Type B pancreatic cell (in vitro differentiated cells): ENCODE results near the gene TMEM108. TPM values are rescaled to one million over a fixed set of nuclear protein-coding genes. Genes with fewer than 3 reads are reported as not detected.

Experiments used
- DNase-seq: peaks from one replicate; pipeline ENCODE4 v3.0.0; 2021; ENCODE audit warnings: mixed read lengths; ENCODE audit not compliant: unreplicated experiment; ENCODE audit errors: extremely low spot score
- H3K27ac Mint-ChIP-seq: 2 replicates; pipeline ENCODE4 v1.8.0; 2021; ENCODE audit warnings: mild to moderate bottlenecking, mixed read lengths
- H3K27me3 Mint-ChIP-seq: 2 replicates; pipeline ENCODE4 v1.8.0; 2021; ENCODE audit warnings: mixed read lengths
- H3K36me3 Mint-ChIP-seq: 2 replicates; pipeline ENCODE4 v1.8.0; 2021; ENCODE audit warnings: mixed read lengths
- H3K4me1 Mint-ChIP-seq: one replicate; pipeline ENCODE4 v1.8.0; 2021; ENCODE audit warnings: mixed read lengths; ENCODE audit not compliant: unreplicated experiment
- H3K4me3 Mint-ChIP-seq: 2 replicates; pipeline ENCODE4 v1.8.0; 2021; ENCODE audit warnings: mild to moderate bottlenecking, mixed read lengths
- H3K9me3 Mint-ChIP-seq: 2 replicates; pipeline ENCODE4 v1.8.0; 2021; ENCODE audit warnings: mixed read lengths
- CTCF ChIP-seq: fragments of 200-600 bp; sonication (generic); conservative IDR thresholded peaks from 2 replicates; pipeline ENCODE4 v1.5.0; 2021; ENCODE audit warnings: antibody characterized with exemption, mild to moderate bottlenecking
- total RNA-seq: library from RNA; stranded (reverse); gene quantifications from 2 replicates; pipeline ENCODE4 v1.2.1, GENCODE V29; 2021; ENCODE audit warnings: low replicate concordance

The TMEM108 gene
- total RNA-seq, 1 donor from 2014 or later: 7.4 TPM

- no peaks in the 10 kb centered on the region for H3K4me1 Mint-ChIP-seq
- no peak overlapping the region for H3K4me3 Mint-ChIP-seq
- H3K9me3 Mint-ChIP-seq: no peaks in the 10 kb centered on the region
- H3K36me3 Mint-ChIP-seq: no peaks in the 10 kb centered on the region
- no peak for DNase-seq
- H3K27me3 Mint-ChIP-seq: no peaks in the 10 kb centered on the region
- no peak overlapping the region for H3K27ac Mint-ChIP-seq
- TF ChIP-seq CTCF: no peak
These were observed 36.8 kb downstream of the TMEM108 start for GRCh38 chr3:133074977-133075376.

GRCh38 chr3:133077688-133078087 is 39.5 kb downstream of the TMEM108 start:
- DNase-seq: no peak
- Mint-ChIP-seq H3K27me3 (no peaks in the 10 kb centered on the region), H3K9me3 (no peaks in the 10 kb centered on the region), H3K27ac (no peak overlapping the region), H3K4me3 (no peak overlapping the region), H3K4me1 (no peaks in the 10 kb centered on the region), H3K36me3 (no peaks in the 10 kb centered on the region)
- TF ChIP-seq CTCF: no peak

- H3K4me3 Mint-ChIP-seq: no peak overlapping the region
- H3K9me3 Mint-ChIP-seq: no peaks in the 10 kb centered on the region
These were observed 41.4 kb downstream of the TMEM108 start for GRCh38 chr3:133079621-133080020.

GRCh38 chr3:133081016-133081415 is 42.8 kb downstream of the TMEM108 start:
- Mint-ChIP-seq H3K36me3 (no peaks in the 10 kb centered on the region), H3K4me3 (no peak overlapping the region), H3K27me3 (no peaks in the 10 kb centered on the region), H3K4me1 (no peaks in the 10 kb centered on the region), H3K27ac (no peak overlapping the region), H3K9me3 (no peaks in the 10 kb centered on the region)
- TF ChIP-seq CTCF: no peak
- no peak for DNase-seq

More at GRCh38 chr3:133079621-133080020, 41.4 kb downstream of the TMEM108 start:
- Mint-ChIP-seq H3K36me3 (no peaks in the 10 kb centered on the region), H3K27ac (no peak overlapping the region), H3K4me1 (no peaks in the 10 kb centered on the region), H3K27me3 (no peaks in the 10 kb centered on the region)
- no peak for DNase-seq
- no peak for TF ChIP-seq CTCF

- Mint-ChIP-seq H3K4me3 (no peak overlapping the region), H3K4me1 (no peaks in the 10 kb centered on the region), H3K27ac (no peak overlapping the region), H3K27me3 (no peaks in the 10 kb centered on the region), H3K36me3 (no peaks in the 10 kb centered on the region), H3K9me3 (no peaks in the 10 kb centered on the region)
- TF ChIP-seq CTCF: no peak
- DNase-seq: no peak
These were observed 45.2 kb downstream of the TMEM108 start for GRCh38 chr3:133083395-133083794.

- Mint-ChIP-seq H3K4me3 (no peak overlapping the region), H3K4me1 (peaks cover 6% of the 10 kb centered on the region), H3K27me3 (no peaks in the 10 kb centered on the region), H3K9me3 (no peaks in the 10 kb centered on the region), H3K27ac (peak overlapping the region; percentile 4), H3K36me3 (no peaks in the 10 kb centered on the region)
- DNase-seq: no peak
- TF ChIP-seq CTCF: no peak
These were observed 51.8 kb downstream of the TMEM108 start for GRCh38 chr3:133089906-133090485.
